NOMO-1 treated with dmso at 0.1 percent for 144 hours (cell line): ENCODE results near the gene TFEB.
A peak's percentile ranks its signal among the peaks of the same experiment; 100 is the strongest.

Source experiments
- DNase-seq: peaks from one replicate; lab custom pipeline; 2025; ENCODE audit not compliant: unreplicated experiment; lab: John Stamatoyannopoulos, UW

Gene TFEB

DNA sequence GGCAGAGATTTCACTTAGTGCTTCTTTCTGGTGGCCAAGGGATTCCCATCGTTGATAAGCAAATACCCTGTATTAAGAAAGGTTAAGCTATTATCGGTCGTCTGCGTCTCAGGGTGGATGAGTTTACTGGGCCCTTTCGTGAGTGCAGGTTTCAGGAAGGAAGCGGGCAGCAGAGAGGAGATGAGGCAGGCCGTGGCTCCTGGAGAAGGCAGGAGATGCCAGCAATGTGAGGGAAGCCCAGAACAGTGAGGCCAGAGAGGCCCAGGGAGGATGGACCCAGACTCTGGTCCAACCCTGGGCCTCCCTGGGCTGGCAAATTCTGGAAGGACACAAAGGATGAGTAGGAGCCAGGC lies 11.2 kb downstream of the TFEB start:
- DNase-seq: no peak

DNA sequence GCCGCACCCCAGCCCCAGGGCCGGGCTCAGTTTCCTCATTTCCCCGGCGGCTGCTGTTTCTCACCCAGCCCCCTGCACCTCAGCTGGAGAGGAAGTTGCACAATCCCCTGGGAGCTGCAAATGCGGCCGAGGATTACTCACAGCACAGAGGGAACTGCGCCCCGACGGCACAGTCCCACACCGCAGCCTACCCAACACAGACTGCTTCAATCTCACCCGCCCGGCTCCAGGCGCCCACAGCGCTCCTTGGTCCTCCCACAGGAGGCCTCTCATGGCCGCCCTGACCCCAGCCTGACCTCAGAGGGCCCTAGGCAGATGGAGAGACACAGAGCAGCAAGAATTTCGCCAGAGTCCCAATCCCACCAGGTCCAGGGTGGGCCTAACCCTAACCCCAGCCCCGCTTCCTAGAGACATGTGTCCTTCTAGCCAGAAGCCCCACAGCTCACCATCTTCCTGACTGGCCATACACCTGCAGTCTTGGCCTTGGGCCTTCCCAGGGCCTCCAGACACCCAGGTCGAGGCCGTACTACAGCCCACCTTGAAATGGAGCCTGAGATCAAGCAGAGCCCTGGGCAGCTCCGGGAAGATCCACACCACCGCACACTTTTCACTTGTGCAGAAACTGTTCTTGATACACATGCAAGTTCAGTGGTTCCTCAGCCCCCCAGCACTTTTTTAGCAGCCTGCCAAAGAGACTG lies 11.7 kb downstream of the TFEB start:
- peak; percentile 92 for DNase-seq

DNA sequence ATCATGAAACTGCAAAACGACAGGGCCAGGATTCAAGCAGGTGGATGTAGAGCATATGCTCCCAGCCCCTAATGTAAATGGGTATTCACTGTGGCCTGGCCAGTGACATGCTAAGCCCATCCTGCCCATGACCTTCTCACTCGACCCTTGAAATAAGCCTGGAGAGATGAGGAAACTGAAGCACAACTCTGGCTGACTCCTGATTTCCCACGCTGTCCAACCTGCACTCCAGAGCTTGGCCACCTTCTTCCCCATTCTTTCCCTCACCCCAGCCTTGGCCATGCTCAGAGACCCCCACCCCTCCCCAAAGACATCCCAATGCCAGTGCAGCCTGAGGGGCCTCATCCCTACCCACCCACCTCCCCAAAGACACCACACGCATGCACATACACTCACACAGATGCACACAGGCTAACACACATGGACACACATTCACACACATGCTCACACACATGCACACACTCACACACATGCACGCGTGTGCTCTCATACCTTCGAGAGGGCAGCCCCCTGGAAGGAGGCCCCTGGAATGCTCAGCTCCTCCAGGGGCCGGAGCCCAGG lies 12.4 kb downstream of the TFEB start:
- no peak for DNase-seq

DNA sequence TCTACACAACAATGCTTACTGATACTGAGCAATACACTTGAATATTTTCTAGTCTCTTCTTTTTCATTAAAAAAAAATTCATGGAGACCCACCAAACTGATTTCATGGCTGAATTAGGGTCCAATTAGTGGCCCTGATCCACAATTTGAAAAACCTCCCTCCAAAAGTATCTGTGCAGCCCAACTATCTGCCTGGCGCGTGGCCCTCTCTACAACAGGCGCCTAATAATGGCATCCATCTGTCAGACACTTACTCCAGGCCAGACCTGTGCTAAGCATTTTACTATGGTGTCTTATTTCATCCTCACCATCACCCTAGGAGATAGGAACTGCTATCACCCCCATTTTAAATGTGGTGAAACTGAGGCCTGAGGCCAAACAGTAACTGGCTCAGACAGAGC lies 14.0 kb downstream of the TFEB start:
- DNase-seq: no peak

DNA sequence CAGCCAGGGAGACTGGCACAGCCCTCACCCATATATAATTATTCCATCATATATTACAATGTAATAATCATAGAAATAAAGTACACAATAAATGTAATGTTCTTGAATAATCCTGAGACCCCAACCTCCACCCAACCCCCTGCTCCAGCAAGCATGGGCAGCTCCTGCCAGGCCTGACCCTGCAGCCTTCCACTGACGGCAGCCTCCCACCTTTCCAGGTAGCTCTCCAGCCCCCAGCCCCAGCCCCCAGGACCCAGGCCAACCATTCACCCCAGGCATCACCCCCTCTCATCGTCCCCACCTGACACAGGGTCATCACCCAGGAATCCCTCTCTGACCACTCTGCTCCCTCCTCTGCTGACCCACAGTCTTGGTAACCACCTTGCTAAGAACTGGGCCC lies 14.6 kb downstream of the TFEB start:
- DNase-seq: no peak

DNA sequence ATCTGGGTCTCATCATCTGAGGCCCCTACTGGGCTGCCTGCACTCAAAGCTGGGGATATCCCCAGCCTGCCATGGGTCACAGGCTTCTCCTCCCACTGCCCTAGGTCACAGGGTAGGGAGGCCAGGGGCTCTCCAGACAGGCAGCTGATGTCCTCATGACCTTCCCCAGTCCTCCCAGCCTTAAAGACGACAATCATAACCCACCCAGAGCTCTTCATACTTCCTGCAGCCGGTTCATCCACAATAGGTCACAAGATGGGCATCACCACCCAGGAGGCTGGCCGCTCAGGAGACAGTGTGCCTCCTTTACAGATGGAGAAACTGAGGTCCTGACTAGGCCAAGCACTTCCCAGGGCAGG lies 15.2 kb downstream of the TFEB start:
- no peak for DNase-seq

DNA sequence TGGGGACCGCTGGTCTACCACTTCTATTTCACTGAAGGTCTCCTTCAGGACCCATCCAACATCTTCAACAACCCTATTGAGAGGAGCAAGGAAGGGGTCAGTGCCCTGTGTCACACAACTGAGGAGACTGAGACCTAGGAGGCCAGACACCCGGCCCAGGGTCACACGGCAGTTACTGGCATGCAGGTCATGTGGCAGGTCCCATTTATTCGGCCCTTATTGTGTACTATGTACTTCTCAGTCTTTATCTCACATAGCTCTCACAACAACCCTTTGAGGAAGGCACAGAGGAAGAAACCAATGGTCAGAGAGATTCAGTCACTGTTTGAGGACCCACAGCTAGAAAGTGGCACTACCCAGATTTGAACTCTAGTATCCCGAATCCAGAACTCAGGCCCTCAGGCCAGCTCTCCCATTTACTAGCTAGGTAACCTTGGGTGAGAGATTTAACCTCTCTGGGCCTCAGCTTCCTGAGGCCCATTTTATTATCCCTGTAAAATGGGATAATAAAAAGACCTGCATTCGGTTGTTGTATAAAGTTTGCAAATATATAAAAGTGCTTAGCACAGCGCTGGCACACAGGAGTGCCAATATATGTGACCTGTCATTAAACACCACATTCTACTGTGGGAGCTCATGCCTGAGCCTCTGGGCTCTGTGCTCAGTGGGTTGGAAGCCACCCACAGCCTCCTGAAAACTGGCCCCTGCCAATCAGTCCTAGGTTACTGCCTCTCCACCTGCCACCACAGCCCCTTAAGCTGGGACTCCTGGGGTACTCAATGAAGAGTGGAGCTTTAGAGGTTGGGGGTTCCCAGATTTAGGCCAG lies 15.8 kb downstream of the TFEB start:
- DNase-seq: no peak

DNA sequence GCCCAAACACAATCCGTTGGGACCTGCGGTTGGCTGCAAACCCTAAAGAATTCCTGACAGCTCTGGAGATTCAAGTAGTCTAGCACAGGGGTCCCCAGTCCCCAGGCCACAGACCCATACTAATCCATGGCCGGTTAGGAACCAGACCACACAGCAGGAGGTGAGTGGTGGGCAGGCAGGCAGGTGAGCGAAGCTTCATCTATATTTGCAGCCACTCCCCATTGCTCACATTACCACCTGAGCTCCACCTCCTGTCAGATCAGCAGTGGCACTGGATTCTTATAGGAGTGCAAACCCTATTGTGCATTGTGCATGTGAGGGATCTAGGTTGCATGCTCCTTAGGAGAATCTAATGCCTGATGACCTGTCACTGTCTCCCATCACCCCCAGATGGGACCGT lies 16.6 kb downstream of the TFEB start:
- no peak for DNase-seq

DNA sequence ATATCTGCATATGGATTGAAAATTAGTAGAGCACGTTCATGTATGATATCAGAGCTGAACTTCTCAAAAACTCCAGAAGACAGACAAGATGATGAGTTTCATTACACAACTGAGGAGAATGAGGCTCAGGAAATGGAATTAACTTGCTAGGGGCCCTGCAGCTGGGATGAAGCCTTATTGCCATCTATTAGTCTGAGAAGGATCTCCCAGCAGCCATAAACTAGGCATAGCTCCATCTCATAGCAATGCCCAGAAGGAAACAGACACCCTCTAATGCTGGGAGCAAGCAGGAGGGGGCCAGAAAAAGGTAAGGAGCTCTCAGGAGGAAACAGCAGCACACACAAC lies 18.0 kb downstream of the TFEB start:
- DNase-seq: no peak

DNA sequence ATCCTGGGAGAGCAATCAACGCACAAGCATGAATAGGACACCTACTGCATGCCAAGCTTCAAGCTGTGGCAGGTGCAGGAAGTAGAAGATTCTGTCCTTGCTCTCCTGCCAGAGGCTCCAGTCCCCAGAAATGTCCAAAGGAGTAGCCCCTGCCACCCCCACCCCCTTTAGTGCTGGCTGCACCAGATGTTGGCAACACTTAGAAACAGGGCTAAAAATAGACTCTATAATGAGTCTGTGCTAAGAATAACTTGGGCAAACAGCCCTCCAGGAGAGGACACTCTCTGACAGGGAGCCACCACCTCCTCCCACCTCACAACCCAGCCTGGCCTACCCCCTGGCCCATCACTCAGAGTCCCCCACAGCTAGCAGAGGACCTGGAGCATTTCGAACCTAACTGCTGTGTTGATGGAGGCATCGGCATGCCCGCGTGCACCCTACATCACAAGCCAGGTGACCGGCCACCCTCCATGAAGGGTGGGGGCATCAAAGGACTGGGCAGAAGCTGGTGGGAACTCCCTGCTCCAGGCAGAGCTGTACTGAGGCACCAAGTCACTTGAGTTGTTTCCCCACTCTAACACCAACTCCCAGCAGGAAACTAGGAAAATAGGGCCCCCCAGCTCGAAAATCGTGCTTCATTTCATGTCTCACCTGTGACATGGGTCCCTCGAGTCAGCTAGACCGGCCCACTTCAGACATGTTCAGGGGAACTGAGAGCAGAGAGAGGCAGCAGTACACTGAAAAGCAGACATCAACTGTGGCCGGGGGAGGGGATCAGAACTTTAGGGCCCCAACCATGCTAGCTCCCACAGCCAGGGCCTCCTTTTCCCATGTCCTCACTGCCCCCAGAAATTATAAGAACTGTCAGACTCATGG lies 18.7 kb downstream of the TFEB start:
- DNase-seq: no peak

DNA sequence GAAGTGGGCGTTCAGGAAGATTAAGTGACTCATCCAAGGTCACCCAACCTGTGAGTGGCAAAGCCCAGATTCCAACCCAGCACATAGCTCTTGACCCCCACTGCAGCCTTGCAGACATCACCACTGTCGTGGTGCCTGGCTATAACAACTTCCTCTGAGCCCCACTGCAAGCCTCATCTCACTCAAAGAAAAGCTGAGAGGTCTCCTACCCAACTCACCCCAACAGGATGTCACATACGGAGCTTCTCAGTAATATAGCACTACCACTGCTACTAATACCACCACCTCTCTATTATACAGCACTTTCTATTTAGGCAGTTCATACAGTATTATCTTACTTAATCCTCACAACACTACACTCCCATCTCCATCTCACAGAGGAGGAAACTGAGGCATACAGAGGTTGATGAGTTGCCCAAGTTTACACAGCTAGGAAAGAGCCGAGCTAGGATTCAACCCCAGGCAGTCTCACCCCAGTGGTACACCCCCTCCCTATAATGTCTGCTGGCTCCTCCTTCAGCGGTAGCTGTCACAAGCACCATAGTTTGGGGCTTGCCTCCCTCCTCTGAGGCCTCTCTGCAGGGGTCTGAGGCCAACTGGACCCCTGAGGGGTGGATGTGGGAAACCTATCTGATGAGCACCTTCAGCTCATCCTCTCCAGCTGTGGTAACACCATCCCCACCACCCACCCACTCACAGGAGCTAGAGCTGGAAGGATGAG lies 19.5 kb downstream of the TFEB start:
- no peak for DNase-seq

DNA sequence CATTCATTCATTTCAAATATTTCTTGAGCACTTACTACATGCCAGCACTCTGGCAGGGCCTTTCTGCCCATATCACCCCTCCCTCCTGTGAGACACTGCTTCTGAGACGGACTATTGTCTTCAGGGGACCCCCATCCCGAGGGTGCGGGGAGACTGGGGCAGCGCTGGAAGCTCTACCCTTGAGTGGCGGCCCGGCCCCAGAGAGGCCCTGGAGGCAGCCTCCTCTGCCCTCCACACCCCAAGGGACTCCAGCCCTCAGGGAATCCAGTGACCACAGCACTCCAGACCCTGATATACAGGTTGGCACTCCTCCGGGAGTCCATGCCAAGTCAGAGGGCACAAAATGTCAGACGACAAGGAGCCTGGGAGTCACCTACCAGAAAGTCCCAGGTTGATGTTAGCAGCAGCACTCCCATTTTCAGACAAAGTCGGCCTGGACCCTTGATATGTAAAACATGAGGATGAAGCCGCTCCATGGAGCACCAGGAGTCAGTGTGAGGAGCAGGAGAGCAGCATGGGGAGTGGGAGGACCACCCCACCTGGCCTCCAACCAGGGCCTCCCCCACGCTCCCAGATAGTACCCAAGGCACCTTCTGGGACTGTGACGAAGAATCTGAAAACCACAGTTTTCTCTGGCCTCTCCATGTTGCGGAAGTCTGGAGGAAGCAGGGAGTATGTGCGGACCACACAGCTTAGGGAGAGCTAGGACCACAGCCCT lies 20.7 kb downstream of the TFEB start:
- DNase-seq: no peak

DNA sequence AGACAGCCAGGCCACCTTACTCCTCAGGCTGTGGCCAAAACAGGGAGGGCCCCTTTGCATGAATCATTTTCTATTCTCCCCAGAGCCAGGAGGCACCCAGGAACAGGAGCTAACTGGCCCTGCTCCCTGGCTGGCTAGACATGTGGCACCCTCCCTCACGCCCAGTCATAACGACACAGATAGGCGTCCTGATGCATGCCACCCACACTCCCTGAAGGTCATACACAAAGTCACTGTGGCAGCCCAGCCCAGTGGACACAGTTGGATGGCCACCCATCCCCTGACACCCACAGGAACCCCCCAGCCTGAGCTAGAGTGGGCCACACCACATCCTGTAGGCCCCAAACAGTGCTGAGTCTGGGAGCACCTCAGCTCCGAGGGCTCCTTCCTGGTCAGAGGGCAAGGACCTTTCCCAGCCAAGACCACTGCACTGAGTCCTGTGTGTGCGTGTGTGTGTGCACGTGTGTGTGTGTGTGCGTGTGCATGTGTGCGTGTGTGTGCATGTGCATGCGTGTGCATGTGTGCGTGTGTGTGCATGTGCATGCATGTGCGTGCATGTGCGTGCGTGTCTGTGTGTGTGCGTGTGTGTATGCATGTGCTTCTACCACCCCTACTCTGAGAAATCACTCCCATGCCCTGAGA lies 21.6 kb downstream of the TFEB start:
- no peak for DNase-seq

DNA sequence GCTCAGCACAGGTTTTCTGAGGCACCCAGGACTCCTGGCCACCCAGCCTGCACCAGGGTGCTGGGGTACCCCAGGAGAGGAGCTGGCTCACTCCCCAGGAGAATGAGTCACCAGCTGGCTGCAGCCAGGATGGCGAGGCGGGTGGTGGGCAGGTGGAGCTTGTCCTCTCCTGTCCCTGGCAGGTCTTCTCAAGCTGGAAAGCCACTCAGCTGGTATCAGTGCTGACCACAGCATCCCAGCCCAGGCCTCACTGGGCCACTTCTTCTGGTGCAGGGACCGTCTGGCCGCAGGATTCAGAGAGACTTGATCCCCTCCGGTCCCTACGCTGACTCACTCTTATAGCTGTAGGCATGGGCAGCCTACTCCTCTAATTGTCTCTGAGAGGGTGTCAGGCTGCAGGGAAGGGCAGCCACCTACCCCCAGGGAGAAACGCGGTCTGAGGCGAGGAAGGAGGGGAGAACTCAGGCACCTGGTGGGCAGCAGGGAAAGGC lies 22.2 kb downstream of the TFEB start:
- DNase-seq: no peak

DNA sequence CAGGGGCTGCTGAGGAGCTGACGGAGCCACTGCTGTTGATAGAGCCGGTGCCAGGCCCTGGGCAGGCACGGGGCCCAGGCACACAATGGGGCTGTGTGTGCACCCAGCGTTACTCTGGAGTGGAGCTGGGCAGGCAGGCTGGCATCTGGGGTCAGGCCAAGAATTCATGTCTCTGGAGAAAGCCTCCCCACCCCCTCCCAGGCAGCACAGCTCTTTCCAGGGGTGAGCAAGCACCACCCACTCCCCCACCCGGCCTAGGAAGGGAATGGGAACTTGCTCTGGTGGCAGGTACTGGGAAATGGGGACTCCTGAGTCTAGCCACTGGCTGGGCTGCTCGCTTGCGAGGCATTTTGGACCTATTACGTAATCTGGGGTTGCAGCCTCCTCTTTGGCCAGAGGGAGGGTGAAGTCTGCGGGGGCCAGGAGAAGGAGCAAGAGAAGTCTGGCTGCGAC lies 22.7 kb downstream of the TFEB start:
- DNase-seq: peak; percentile 26

DNA sequence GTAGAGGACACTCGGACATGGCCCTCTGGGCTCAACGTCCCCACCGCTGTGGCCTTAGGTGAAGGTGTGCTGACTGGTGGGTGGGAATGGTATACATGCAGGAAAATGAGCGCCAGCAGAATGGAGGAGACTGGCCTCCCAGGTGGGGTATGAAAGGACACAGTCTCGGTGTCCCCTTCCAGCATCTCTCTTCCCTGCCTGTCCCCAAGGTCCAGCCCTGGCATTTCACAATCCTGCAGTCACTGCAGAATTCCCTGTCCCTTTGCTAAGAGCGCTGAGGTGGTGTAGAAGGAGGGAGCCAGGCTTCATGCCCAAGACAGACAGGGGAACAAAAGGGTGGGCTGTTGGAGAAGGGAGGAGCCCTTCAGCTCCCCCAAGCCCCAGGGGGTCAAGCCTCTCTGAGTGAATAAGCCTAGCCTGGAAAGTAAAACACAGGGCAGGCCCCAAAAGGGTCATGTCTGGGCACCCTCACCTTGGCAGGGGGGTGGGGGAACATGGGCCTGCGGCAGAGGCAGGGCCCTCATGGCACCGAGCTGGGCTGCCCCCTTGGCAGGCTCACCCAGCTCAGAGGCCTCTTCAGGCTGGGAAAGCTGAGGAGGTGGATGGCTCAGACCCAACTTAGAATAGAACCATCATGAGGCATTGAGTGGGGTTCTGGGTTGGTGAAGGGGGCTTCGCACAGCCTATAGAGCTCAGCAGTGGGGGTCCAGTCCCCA lies 23.9 kb downstream of the TFEB start:
- no peak for DNase-seq

DNA sequence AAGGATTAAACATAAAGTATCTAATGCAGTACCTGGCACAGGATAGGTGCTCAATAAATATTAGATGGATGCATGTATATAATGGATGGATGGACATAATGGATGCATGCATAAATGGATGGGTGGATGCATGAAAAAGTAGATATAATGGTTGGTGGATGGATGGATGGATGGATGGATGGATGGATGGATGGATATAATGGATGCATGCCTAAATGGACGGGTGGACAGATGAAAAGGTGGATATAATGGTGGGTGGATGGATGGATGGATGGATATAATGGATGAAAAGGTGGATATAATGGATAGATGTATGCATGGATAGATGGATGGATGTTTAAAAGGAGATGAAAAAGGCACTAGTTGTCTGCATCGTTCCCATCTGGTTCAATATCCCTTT lies 26.0 kb downstream of the TFEB start:
- DNase-seq: no peak

DNA sequence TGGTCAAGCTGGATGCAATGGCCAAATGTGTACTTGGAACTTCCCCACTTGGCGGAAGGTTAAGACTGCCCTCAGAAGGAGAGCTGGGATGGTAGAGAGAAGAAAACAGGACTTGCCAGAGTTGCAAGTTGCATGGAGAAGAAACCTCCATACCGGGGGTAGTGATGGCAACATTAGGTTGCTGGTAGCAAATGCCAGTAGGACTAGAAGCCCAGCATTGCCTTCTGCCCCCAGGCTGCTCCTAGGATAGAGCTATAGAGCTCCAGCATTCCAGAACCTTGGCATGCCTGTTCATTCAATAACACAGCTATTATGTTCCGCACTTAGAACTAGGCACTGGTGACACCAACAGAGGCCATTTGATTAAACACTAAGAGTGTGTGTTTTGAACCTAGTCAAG lies 26.6 kb downstream of the TFEB start:
- no peak for DNase-seq
